Keratinocyte (primary cell): ENCODE measurements around the gene CPNE1. TPM values are rescaled to one million over a fixed set of nuclear protein-coding genes. Genes with fewer than 3 reads are reported as not detected.

ENCODE experiments used
- DNase-seq: peaks from one replicate; pipeline ENCODE4 v3.0.0-alpha.2; 2011; ENCODE audit warnings: low read depth, missing footprints, low spot score
- FAIRE-seq: peaks from 2 replicates; lab custom pipeline; 2011; peaks lifted over from hg19 to GRCh38; lab: Jason Lieb, UNC
- H2AFZ ChIP-seq: 2 replicates; pipeline ENCODE4 v1.6.0; 2012; ENCODE audit warnings: low read length, control low read depth, inconsistent platforms; ENCODE audit not compliant: control insufficient read depth
- H3K27ac ChIP-seq: 2 replicates; pipeline ENCODE4 v1.5.1; 2011; ENCODE audit warnings: low read length; ENCODE audit not compliant: control insufficient read depth, insufficient read depth
- H3K27me3 ChIP-seq: 3 replicates; pipeline ENCODE4 v1.6.0; 2011; ENCODE audit warnings: low read length; ENCODE audit not compliant: control insufficient read depth, insufficient read depth; ENCODE audit errors: extremely low read depth
- H3K36me3 ChIP-seq, 2 experiments: 2 replicates in 1 of 2; 3 replicates in 1 of 2; pipeline ENCODE4 v1.5.1; 2011; ENCODE audit warnings: low read length in 2 of 2, mild to moderate bottlenecking in 1 of 2; ENCODE audit not compliant: control insufficient read depth in 2 of 2, insufficient read depth in 2 of 2; ENCODE audit errors: extremely low read depth in 1 of 2
- H3K4me1 ChIP-seq: 3 replicates; pipeline ENCODE4 v1.5.1; 2011; ENCODE audit warnings: low read length; ENCODE audit not compliant: control insufficient read depth, insufficient read depth; ENCODE audit errors: extremely low read depth
- H3K4me2 ChIP-seq: 3 replicates; pipeline ENCODE4 v1.6.0; 2011; ENCODE audit warnings: low read depth, low read length; ENCODE audit not compliant: control insufficient read depth, insufficient read depth; ENCODE audit errors: extremely low read depth
- H3K4me3 ChIP-seq, 3 experiments: fragments of 200-600 bp in 1 of 3; sonication (generic) in 1 of 3; 2 replicates in 2 of 3; 3 replicates in 1 of 3; pipeline ENCODE4 v1.5.1; 2011 to 2016; ENCODE audit warnings: low read length in 3 of 3, mild to moderate bottlenecking in 3 of 3, control low read depth in 2 of 3, inconsistent platforms in 1 of 3, low read depth in 1 of 3, mixed read lengths in 1 of 3, mixed run types in 1 of 3, moderate library complexity in 1 of 3; ENCODE audit not compliant: control insufficient read depth in 2 of 3, insufficient read depth in 2 of 3; ENCODE audit errors: extremely low read depth in 1 of 3
- H3K79me2 ChIP-seq: 2 replicates; pipeline ENCODE4 v1.6.0; 2012; ENCODE audit warnings: low read length; ENCODE audit not compliant: control insufficient read depth, insufficient read depth
- H3K9ac ChIP-seq: 3 replicates; pipeline ENCODE4 v1.6.0; 2011; ENCODE audit warnings: low read length; ENCODE audit not compliant: control insufficient read depth, insufficient read depth; ENCODE audit errors: extremely low read depth
- H3K9me1 ChIP-seq: 3 replicates; pipeline ENCODE4 v1.6.0; 2011; ENCODE audit warnings: low read length; ENCODE audit not compliant: control insufficient read depth, insufficient read depth; ENCODE audit errors: extremely low read depth
- H3K9me3 ChIP-seq: 2 replicates; pipeline ENCODE4 v1.5.1; 2012; ENCODE audit warnings: low read depth, low read length; ENCODE audit not compliant: control insufficient read depth
- H4K20me1 ChIP-seq: 3 replicates; pipeline ENCODE4 v1.6.0; 2011; ENCODE audit warnings: low read length; ENCODE audit not compliant: control insufficient read depth, insufficient read depth; ENCODE audit errors: extremely low read depth
- CTCF ChIP-seq, 3 experiments: IDR thresholded peaks in 1 of 3; conservative IDR thresholded peaks in 1 of 3; optimal IDR thresholded peaks in 1 of 3; 2 replicates in 2 of 3; 3 replicates in 1 of 3; pipeline versions ENCODE3 to v1.5.1; 2011; ENCODE audit warnings: low read length in 3 of 3, mild to moderate bottlenecking in 3 of 3, moderate library complexity in 2 of 3, control low read depth in 1 of 3, inconsistent platforms in 1 of 3; ENCODE audit not compliant: insufficient read depth in 2 of 3; ENCODE audit errors: extremely low read depth in 1 of 3
- EZH2 ChIP-seq: IDR thresholded peaks from one replicate; pipeline ENCODE4 v1.6.1; 2012; ENCODE audit warnings: inconsistent platforms, mild to moderate bottlenecking, low read length, moderate library complexity
- dilution Hi-C: fragments of 300-500 bp; cut with MboI; formaldehyde crosslinking; loops from one replicate; pipeline ENCODE4 v1.7.0; 2020; ENCODE audit warnings: low sequenced_read_pairs; ENCODE audit not compliant: extremely low pct_ligation_motif_present
- polyA plus RNA-seq, 5 experiments: library from polyadenylated mRNA; depleted of rRNA in 3 of 5; stranded (reverse) in 3 of 5; stranded (forward) in 1 of 5; unstranded in 1 of 5; fragments of >200 nt; gene quantifications; 1 replicate in 1 of 5; 2 replicates in 3 of 5; 3 replicates in 1 of 5; pipeline versions ENCODE4 v1.2.1 to v1.2.3, GENCODE V29; 2011 to 2012; ENCODE audit warnings: missing spikeins in 2 of 5, low read depth in 1 of 5, low replicate concordance in 1 of 5

CPNE1 gene
- polyA plus RNA-seq, 1 donor (not counting 4 experiments of a cell fraction or from before 2014, with no cell fraction given): 111 TPM

DNA sequence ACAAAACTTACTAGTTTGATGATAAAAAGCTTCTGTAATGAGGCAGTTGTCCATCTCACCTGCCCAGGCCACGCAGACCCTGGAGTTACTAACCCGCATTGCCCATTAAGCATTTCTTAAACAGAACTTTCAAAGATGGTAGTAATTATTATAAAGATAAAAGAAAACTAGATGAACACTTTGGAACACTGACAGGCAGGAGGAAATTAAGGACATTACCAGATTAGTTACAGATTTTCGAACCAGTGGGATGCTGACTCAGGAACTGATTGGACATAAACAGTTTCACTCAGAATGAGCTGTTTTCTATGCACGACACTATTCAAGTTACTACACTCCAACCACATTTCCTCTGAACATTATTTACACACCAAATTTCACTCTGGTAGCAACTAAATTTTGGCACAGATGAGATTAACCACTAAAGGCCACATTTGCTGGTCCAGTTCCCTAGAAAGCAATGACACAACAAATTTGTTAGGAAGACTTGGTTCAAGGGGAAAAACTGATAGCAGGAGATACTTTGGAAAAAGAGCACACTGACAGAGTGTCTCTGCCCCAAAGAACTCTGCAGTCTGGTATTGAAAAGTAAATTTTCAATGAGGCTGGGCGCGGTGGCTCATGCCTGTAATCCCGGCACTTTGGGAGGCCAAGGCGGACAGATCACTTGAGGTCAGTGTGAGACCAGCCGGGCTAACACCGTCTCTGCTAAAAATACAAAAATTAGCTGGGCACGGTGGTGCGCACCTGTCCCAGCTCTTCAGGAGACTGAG is 37.5 kb upstream of the CPNE1 start:
- no peak overlapping the region for H2AFZ ChIP-seq
- no peak overlapping the region for H3K9ac ChIP-seq
- H3K9me3 ChIP-seq: no peaks in the 10 kb centered on the region
- dilution Hi-C loops: no loop called here
- FAIRE-seq (no peak), DNase-seq (no peak)
- H3K4me1 ChIP-seq: peaks cover 17% of the 10 kb centered on the region
- H3K27me3 ChIP-seq: no peaks in the 10 kb centered on the region
- no peaks in the 10 kb centered on the region for H3K9me1 ChIP-seq
- no peak overlapping the region for H3K27ac ChIP-seq
- H3K79me2 ChIP-seq: peaks cover 33% of the 10 kb centered on the region
- no peak overlapping the region for H3K4me3 ChIP-seq
- TF ChIP-seq EZH2: no peak
- TF ChIP-seq CTCF (optimal IDR thresholded peaks at IDR 0.05 in 1 of 3, IDR thresholded peaks at IDR 0.05 in 1 of 3, conservative IDR thresholded peaks at IDR 0.05 in 1 of 3; ENCODE audit: extremely low read depth in 1 of 3, insufficient read depth in 2 of 3, low read length in 3 of 3): no peak
- no peak overlapping the region for H3K4me2 ChIP-seq
- H4K20me1 ChIP-seq: peaks cover 11% of the 10 kb centered on the region
- H3K36me3 ChIP-seq: peaks cover 18 to 23% of the 10 kb centered on the region in 2 experiments

GRCh38 chr20:35700625-35701148 is 36.0 kb upstream of the CPNE1 start:
- DNase-seq (no peak), FAIRE-seq (no peak)
- Histone ChIP-seq H3K27ac (peak overlapping the region; percentile 88), H3K79me2 (peaks cover 33% of the 10 kb centered on the region), H3K9me1 (no peaks in the 10 kb centered on the region), H3K36me3 (peaks cover 19 to 20% of the 10 kb centered on the region in 2 experiments), H4K20me1 (peaks cover 11% of the 10 kb centered on the region), H3K9ac (peak overlapping the region; percentile 98), H3K27me3 (no peaks in the 10 kb centered on the region), H3K4me3 (peak overlapping the region in 2 of 3 experiments; percentile 78 to 90), H3K9me3 (no peaks in the 10 kb centered on the region), H3K4me2 (peak overlapping the region; percentile 100), H3K4me1 (peaks cover 17% of the 10 kb centered on the region), H2AFZ (no peak overlapping the region)
- dilution Hi-C loops: no loop called here
- no peak for TF ChIP-seq CTCF (optimal IDR thresholded peaks at IDR 0.05 in 1 of 3, IDR thresholded peaks at IDR 0.05 in 1 of 3, conservative IDR thresholded peaks at IDR 0.05 in 1 of 3; ENCODE audit: extremely low read depth in 1 of 3, insufficient read depth in 2 of 3, low read length in 3 of 3)
- no peak for TF ChIP-seq EZH2
